Activated CD8-positive, alpha-beta T cell treated with anti-CD3 and anti-CD28 coated beads, Interleukin-2, amount 10 ng/mL, durations not matched to agents 7 days and 5 days (primary cell): Measurements from ENCODE around the gene PARK7. TPM values are rescaled to one million over a fixed set of nuclear protein-coding genes. Genes with fewer than 3 reads are reported as not detected.
A peak's percentile ranks its signal among the peaks of the same experiment; 100 is the strongest.
"Not testable (repeated sequence)": the region's sequence is repeated elsewhere in the genome, so short reads cannot be mapped to it uniquely, and the experiment has no call there.

ENCODE experiments used
- ATAC-seq: fragments of 150-1000 bp; cut with Tn5 transposase; one replicate; pipeline ENCODE4 v1.10.0; 2021; ENCODE audit warnings: moderate library complexity
- CTCF ChIA-PET: fragments of 350-600 bp; sonication (Branson Sonifier 250); formaldehyde crosslinking; loops from one replicate; lab custom pipeline; 2021; ENCODE audit warnings: antibody characterized with exemption; lab: Charles Lee
- POLR2A ChIA-PET: fragments of 350-600 bp; sonication (Branson Sonifier 250); formaldehyde crosslinking; loops from one replicate; lab custom pipeline; 2021; ENCODE audit warnings: antibody characterized with exemption; lab: Charles Lee
- DNase-seq: peaks from one replicate; pipeline ENCODE4 v3.0.0-alpha.2; 2020
- H3K27ac Mint-ChIP-seq: one replicate; pipeline ENCODE4 v1.8.0; 2021; ENCODE audit warnings: mild to moderate bottlenecking, mixed read lengths
- H3K27me3 Mint-ChIP-seq: one replicate; pipeline ENCODE4 v1.8.0; 2021; ENCODE audit warnings: low read depth, mixed read lengths
- H3K36me3 Mint-ChIP-seq: one replicate; pipeline ENCODE4 v1.8.0; 2021; ENCODE audit warnings: low read depth, mixed read lengths
- H3K4me1 Mint-ChIP-seq: one replicate; pipeline ENCODE4 v1.8.0; 2021; ENCODE audit warnings: low read depth, mixed read lengths
- H3K4me3 Mint-ChIP-seq: one replicate; pipeline ENCODE4 v1.8.0; 2021; ENCODE audit warnings: mild to moderate bottlenecking, mixed read lengths
- H3K9me3 Mint-ChIP-seq: one replicate; pipeline ENCODE4 v1.8.0; 2022; ENCODE audit warnings: mixed read lengths; ENCODE audit not compliant: insufficient read depth
- total RNA-seq, 2 experiments: library from RNA; stranded (reverse); gene quantifications; one replicate each; pipeline ENCODE4 v1.2.3, GENCODE V29; 2021

Gene PARK7
- total RNA-seq, 2 experiments from 2014 or later, result 296 to 302 TPM

GRCh38 chr1:7963378-7963730 is 1.8 kb downstream of the PARK7 start:
- ChIA-PET POLR2A (interaction anchor here (1.4 kb wide), 1 partner anchor 23 kb away, joined by 4 read pairs; the partner anchor contains the start of gene TNFRSF9), CTCF (interaction anchor here (1.1 to 1.4 kb wide), 3 partner anchors 23 to 294 kb away, joined by 3 to 4 read pairs (median 3); partner anchors contain the start of gene TNFRSF9)
- not testable (repeated sequence) for H3K27me3 Mint-ChIP-seq, ATAC-seq, H3K9me3 Mint-ChIP-seq, DNase-seq
- Mint-ChIP-seq H3K4me1 (peaks cover 66% of the 10 kb centered on the region), H3K36me3 (peaks cover 53% of the 10 kb centered on the region), H3K27ac (peak overlapping the region; percentile 77), H3K4me3 (peak overlapping the region; percentile 16)

GRCh38 chr1:7963841-7964240 is 2.3 kb downstream of the PARK7 start:
- H3K9me3 Mint-ChIP-seq, ATAC-seq, H3K27me3 Mint-ChIP-seq, POLR2A ChIA-PET, DNase-seq: not testable (repeated sequence)
- H3K4me3 Mint-ChIP-seq, result peak overlapping the region; percentile 16
- peaks cover 55% of the 10 kb centered on the region for H3K36me3 Mint-ChIP-seq
- CTCF ChIA-PET, result interaction anchor here (1.3 kb wide), 1 partner anchor 294 kb away, joined by 3 read pairs; no protein-coding TSS in a partner anchor
- peak overlapping the region; percentile 77 for H3K27ac Mint-ChIP-seq
- peaks cover 66% of the 10 kb centered on the region for H3K4me1 Mint-ChIP-seq

- Mint-ChIP-seq H3K4me1 (peaks cover 64% of the 10 kb centered on the region), H3K36me3 (peaks cover 60% of the 10 kb centered on the region), H3K27ac (peak overlapping the region; percentile 9), H3K9me3 (no peaks in the 10 kb centered on the region), H3K4me3 (no peak overlapping the region), H3K27me3 (no peaks in the 10 kb centered on the region)
- POLR2A ChIA-PET, result interaction anchor here (0.6 kb wide), 1 partner anchor 277 kb away, joined by 3 read pairs; no protein-coding TSS in a partner anchor
- DNase-seq (no peak), ATAC-seq (no peak)
- CTCF ChIA-PET, result interaction anchor here (1.2 to 1.7 kb wide), 2 partner anchors 10 to 11 kb away, joined by 3 to 4 read pairs; no protein-coding TSS in a partner anchor
Measured at GRCh38 chr1:7964476-7964875, 3.0 kb downstream of the PARK7 start.

DNA sequence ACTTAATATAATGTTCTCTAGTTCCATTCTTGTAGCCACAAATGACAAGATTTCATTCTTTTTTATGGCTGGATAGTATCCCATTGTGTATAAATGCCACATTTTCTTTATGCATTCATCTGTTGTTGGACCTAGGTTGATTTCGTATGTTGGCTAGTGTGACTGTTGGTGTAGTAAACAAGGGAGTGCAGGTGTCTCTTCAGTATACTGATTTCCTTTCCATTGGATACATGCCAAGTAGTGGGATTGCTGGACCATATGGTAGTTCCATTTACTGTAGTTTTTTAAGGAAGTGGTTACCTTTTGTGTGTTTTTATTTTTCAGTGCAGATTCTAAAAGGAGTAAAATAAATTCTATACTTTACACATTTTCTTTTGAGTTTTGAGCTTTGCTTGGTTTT is 5.7 kb downstream of the PARK7 start:
- no peak for DNase-seq
- H3K9me3 Mint-ChIP-seq, result no peaks in the 10 kb centered on the region
- H3K27ac Mint-ChIP-seq, result peak overlapping the region; percentile 13
- no peak for ATAC-seq
- H3K36me3 Mint-ChIP-seq, result peaks cover 75% of the 10 kb centered on the region
- POLR2A ChIA-PET, result no interaction called here
- CTCF ChIA-PET, result interaction anchor here (2.7 kb wide), 1 partner anchor 8 kb away, joined by 9 read pairs; no protein-coding TSS in a partner anchor
- no peak overlapping the region for H3K4me3 Mint-ChIP-seq
- H3K27me3 Mint-ChIP-seq, result no peaks in the 10 kb centered on the region
- peaks cover 52% of the 10 kb centered on the region for H3K4me1 Mint-ChIP-seq

- DNase-seq, result no peak
- ChIA-PET POLR2A (no interaction called here), CTCF (interaction anchor here (2.7 kb wide), 1 partner anchor 8 kb away, joined by 9 read pairs; no protein-coding TSS in a partner anchor)
- peaks cover 48% of the 10 kb centered on the region for H3K4me1 Mint-ChIP-seq
- H3K4me3 Mint-ChIP-seq, result no peak overlapping the region
- H3K9me3 Mint-ChIP-seq, result no peaks in the 10 kb centered on the region
- peaks cover 77% of the 10 kb centered on the region for H3K36me3 Mint-ChIP-seq
- no peak overlapping the region for H3K27ac Mint-ChIP-seq
- no peaks in the 10 kb centered on the region for H3K27me3 Mint-ChIP-seq
- ATAC-seq, result no peak
Measured at GRCh38 chr1:7967651-7968050, 6.1 kb downstream of the PARK7 start.

- CTCF ChIA-PET, result no interaction called here
- peaks cover 65% of the 10 kb centered on the region for H3K36me3 Mint-ChIP-seq
Measured at GRCh38 chr1:7970246-7970645, 8.7 kb downstream of the PARK7 start.

GRCh38 chr1:7971024-7971423 is 9.5 kb downstream of the PARK7 start:
- ATAC-seq (no peak), DNase-seq (no peak)
- Mint-ChIP-seq H3K36me3 (peaks cover 61% of the 10 kb centered on the region), H3K9me3 (no peaks in the 10 kb centered on the region), H3K4me1 (peaks cover 19% of the 10 kb centered on the region), H3K4me3 (no peak overlapping the region), H3K27me3 (no peaks in the 10 kb centered on the region), H3K27ac (no peak overlapping the region)
- ChIA-PET POLR2A (interaction anchor here (1.3 kb wide), 1 partner anchor 10 kb away, joined by 4 read pairs; the partner anchor contains the start of gene PARK7), CTCF (no interaction called here)

More at GRCh38 chr1:7970246-7970645, 8.7 kb downstream of the PARK7 start:
- ATAC-seq (no peak), DNase-seq (no peak)
- POLR2A ChIA-PET, result interaction anchor here (1.3 kb wide), 1 partner anchor 9 kb away, joined by 4 read pairs; the partner anchor contains the start of gene PARK7
- Mint-ChIP-seq H3K27ac (no peak overlapping the region), H3K4me3 (no peak overlapping the region), H3K9me3 (no peaks in the 10 kb centered on the region), H3K27me3 (no peaks in the 10 kb centered on the region), H3K4me1 (peaks cover 25% of the 10 kb centered on the region)

GRCh38 chr1:7972285-7972684 is 10.8 kb downstream of the PARK7 start:
- H3K36me3 Mint-ChIP-seq, result peaks cover 61% of the 10 kb centered on the region
- CTCF ChIA-PET, result interaction anchor here (1.8 kb wide), 1 partner anchor 43 kb away, joined by 4 read pairs; no protein-coding TSS in a partner anchor
- no peak overlapping the region for H3K27ac Mint-ChIP-seq
- H3K27me3 Mint-ChIP-seq, result no peaks in the 10 kb centered on the region
- H3K4me1 Mint-ChIP-seq, result peaks cover 9% of the 10 kb centered on the region
- ATAC-seq, result no peak
- DNase-seq, result no peak
- H3K9me3 Mint-ChIP-seq, result no peaks in the 10 kb centered on the region
- H3K4me3 Mint-ChIP-seq, result no peak overlapping the region
- POLR2A ChIA-PET, result no interaction called here

- ChIA-PET CTCF (interaction anchor here (1.8 kb wide), 1 partner anchor 42 kb away, joined by 4 read pairs; no protein-coding TSS in a partner anchor), POLR2A (no interaction called here)
- H3K9me3 Mint-ChIP-seq, result no peaks in the 10 kb centered on the region
- no peak for ATAC-seq
- H3K4me3 Mint-ChIP-seq, result no peak overlapping the region
- no peaks in the 10 kb centered on the region for H3K27me3 Mint-ChIP-seq
- peaks cover 4% of the 10 kb centered on the region for H3K4me1 Mint-ChIP-seq
- no peak for DNase-seq
- peaks cover 61% of the 10 kb centered on the region for H3K36me3 Mint-ChIP-seq
- H3K27ac Mint-ChIP-seq, result no peak overlapping the region
Measured at GRCh38 chr1:7973086-7973485, 11.6 kb downstream of the PARK7 start.

- Mint-ChIP-seq H3K36me3 (peaks cover 63% of the 10 kb centered on the region), H3K4me1 (peaks cover 6% of the 10 kb centered on the region), H3K9me3 (no peaks in the 10 kb centered on the region), H3K4me3 (no peak overlapping the region), H3K27me3 (no peaks in the 10 kb centered on the region), H3K27ac (no peak overlapping the region)
- ATAC-seq (peak; percentile 58), DNase-seq (peak; percentile 48)
- ChIA-PET POLR2A (interaction anchor here (1.1 to 1.3 kb wide), 2 partner anchors 13 to 14 kb away, joined by 3 to 5 read pairs; partner anchors contain the start of gene PARK7), CTCF (interaction anchor here (0.7 to 3.0 kb wide), 23 partner anchors 8 to 535 kb away, joined by 3 to 16 read pairs (median 4); partner anchors contain the start of gene PARK7)
Measured at GRCh38 chr1:7975212-7975865, 13.8 kb downstream of the PARK7 start.

DNA sequence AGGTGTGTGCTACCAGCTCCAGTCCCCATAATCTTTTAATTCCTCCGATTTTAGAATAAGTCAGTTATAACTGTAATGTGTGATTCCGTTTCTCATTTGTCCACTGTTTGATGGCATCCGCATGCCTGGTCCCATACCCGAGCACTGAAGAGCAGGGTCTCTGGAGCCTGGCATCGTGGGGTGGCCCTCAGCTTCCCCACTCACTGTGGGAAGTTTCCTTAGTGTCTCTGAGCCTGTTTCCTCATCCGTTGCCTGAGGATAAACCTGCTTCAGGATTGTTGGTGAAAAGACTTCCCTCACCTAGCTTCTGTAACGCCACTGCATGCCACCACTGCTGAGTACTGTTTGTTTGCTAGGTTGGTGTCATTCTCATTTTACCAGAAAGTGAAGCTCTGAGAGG is 19.5 kb downstream of the PARK7 start:
- ATAC-seq (no peak), DNase-seq (no peak)
- POLR2A ChIA-PET, result interaction anchor here (1.1 kb wide), 1 partner anchor 20 kb away, joined by 3 read pairs; the partner anchor contains the start of gene PARK7
- Mint-ChIP-seq H3K9me3 (no peaks in the 10 kb centered on the region), H3K27me3 (no peaks in the 10 kb centered on the region), H3K36me3 (peaks cover 64% of the 10 kb centered on the region), H3K4me1 (peaks cover 6% of the 10 kb centered on the region), H3K4me3 (no peak overlapping the region), H3K27ac (peak overlapping the region; percentile 66)
- CTCF ChIA-PET, result interaction anchor here (0.7 to 2.3 kb wide), 5 partner anchors 32 to 868 kb away, joined by 3 to 16 read pairs (median 4); no protein-coding TSS in a partner anchor
